Ammon's horn (tissue), 1 donor: ENCODE data around the gene ZSWIM6.
"Not testable (repeated sequence)": the region's sequence is repeated elsewhere in the genome, so short reads cannot be mapped to it uniquely, and the experiment has no call there.

ENCODE experiments used
- DNase-seq: peaks from one replicate; pipeline ENCODE4 v3.0.0-alpha.2; 2016; ENCODE audit warnings: low spot score

ZSWIM6 gene

DNA sequence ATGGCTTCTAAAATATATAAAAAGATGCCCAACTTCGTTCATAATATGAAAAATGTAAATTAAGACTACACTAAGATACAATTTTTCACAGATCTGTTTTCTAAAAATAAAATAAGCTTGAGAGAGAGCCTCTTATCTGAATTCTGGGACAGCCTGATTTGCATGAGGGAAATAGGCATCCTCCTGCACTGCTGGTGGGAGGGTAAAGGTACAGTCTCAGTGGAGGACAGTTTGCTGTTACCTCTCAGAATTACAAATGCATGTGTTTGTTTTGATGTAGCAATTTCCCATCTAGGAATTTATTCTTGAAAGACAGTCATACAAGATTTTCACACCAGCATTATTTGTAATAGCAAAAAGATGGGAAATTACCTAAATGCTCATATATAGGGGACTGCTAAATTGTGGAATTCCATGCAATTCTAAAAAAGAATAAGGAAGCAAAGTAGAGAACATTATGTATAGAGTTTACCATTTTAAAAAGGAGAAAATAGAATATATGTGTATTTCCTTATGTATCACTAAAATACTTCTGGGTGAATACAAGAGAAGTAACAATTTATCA, 75.7 kb downstream of the ZSWIM6 start:
- no peak for DNase-seq

GRCh38 chr5:61408476-61409168, 76.6 kb downstream of the ZSWIM6 start:
- peak; percentile 99 for DNase-seq

DNA sequence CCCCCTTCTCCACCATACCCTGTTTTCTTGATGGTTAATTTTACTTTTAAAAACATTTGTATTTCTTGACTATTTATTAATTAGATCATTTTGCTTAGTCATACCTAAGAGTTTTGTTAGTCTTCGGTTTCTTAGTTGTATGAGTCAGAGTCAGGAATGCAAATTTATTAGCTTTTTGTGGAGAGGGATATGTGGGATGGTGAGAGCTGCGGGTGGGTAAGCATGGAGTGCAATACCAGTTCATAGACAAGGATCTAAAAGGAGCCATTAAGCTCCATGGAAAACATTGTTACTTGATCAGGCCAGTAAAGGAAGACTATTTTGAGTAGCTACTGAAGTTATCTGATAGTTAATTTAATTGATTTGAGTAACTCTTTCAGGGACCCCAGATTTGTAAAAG, 77.5 kb downstream of the ZSWIM6 start:
- DNase-seq, result no peak

DNA sequence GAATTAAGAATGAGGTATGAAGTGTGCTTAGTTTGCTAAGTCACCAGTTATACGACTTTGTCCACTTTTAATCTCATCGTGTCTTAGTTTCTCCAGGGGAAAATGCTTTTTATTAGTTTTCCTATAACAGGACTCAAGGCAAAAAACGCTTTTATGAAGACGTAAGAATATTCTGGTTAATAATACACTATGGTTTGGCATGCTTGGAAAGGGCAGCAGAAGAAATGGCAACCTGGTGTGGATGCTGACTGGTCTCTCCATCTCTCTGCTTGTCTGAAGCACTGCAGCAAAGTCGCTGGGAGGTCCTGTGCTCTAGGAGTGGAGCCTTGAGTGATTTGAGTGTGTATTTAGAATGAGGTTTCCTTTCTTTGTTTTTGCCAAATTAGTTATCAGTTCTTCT, 78.8 kb downstream of the ZSWIM6 start:
- no peak for DNase-seq

DNA sequence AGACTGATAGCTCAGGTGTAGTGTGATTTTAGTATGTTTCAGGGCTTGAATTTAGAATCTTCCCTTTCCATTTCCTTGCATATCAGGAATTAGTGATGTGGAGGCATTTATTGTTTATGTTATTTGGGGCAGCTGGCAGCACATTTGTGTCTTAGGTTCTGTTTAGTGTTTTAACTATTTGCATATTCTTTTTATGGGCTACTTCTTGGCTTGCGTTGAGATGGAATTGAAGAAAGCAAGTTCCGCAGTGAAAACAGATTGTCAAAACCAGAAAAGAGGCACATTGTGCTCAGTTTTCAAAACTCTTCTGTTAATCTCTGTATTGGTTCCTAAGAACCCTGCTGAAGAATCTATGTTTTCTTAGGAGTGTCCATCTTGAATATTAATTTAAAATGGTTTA, 80.3 kb downstream of the ZSWIM6 start:
- no peak for DNase-seq

GRCh38 chr5:61413205-61413604, 81.1 kb downstream of the ZSWIM6 start:
- not testable (repeated sequence) for DNase-seq

- no peak for DNase-seq
These were observed 82.7 kb downstream of the ZSWIM6 start for GRCh38 chr5:61414806-61415205.

GRCh38 chr5:61416010-61416409, 84.0 kb downstream of the ZSWIM6 start:
- no peak for DNase-seq

DNA sequence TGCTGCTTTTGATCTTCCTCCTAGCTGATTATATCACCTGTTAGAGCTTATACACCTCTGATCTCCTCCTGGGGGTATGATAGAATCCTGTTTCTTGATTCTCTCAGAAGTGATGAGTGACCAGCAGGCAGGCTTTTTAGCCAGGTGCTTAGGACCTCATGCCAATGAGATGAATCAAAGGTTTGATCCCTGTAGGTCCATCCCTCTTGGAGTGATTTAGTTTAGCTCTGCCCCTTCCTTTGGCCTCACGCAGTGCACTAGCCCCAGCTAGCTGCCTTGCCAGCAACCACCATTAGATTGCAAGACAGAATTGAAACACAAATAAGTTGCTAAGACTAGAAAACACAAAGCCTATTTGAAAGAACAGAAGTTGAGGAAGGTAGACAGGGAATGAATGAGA, 84.4 kb downstream of the ZSWIM6 start:
- no peak for DNase-seq

GRCh38 chr5:61417340-61417739, 85.3 kb downstream of the ZSWIM6 start:
- DNase-seq, result no peak

GRCh38 chr5:61417851-61418250, 85.8 kb downstream of the ZSWIM6 start:
- no peak for DNase-seq

DNA sequence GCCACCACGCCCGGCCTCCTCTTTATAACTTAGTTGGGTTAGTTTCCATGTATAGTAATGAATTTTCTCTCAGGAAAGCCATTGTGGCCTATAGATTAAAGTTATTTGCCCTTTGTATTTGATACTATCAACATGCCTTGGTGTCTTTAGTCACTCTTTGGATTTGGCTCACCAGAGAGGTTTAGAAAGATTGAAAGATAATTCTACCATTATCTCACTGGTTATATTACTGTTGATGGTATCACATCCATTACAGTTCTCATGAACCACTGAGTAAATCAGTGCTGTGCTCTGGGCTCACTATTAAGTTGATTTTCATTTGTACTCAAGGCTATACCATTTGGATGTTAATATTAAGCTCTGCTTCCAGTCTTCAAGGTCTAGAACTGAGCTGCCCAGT, 87.0 kb downstream of the ZSWIM6 start:
- DNase-seq, result no peak

GRCh38 chr5:61420016-61420415, 88.0 kb downstream of the ZSWIM6 start:
- no peak for DNase-seq

DNA sequence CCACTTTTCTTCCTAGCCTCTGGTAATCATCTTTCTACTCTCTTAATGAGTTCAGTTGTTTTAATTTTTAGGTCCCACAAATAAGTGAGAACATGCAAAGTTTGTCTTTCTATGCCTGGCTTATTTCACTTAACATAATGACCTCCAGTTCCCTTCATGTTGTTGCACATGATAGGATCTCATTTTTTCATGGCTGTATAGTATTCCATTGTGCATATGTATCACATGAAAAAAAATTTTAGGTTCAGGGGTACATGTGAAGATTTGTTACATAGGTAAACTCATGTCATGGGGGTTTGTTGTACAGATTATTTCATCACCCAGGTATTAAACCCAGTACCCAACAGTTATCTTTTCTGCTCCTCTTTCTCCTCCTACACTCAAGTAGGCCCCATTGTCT, 89.2 kb downstream of the ZSWIM6 start:
- DNase-seq, result not testable (repeated sequence)

DNA sequence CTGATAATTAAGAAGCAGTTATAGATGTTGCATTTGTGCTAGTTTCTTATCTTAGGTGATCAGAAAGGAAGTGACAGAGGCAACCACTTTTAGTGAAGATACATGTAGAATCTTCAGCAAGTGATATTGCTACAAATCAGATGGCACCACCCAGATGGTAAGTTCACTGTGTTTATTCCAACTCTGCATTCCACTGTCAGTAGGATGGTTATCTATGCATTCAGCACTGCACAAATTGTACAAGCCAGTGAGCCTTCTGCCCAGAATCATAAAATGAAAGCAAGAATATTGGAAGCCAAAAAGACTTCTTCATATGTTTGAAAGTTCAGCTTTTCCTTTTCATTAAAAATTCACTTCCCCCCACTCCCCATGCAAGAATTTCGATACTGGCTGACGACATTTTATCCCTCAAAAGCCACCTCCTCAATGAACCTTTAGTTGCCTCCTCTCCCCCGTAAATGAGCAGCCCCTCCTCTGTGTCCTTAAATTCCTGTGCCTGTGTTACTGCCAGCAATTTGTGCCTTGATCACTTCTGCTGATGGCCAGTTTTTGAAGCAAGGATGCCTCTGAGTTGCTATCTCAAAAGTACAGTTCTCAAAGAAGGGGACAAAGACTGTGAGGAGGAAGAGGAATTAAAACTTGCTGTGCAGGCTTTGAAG, 91.6 kb downstream of the ZSWIM6 start:
- DNase-seq, result peak; percentile 36

DNA sequence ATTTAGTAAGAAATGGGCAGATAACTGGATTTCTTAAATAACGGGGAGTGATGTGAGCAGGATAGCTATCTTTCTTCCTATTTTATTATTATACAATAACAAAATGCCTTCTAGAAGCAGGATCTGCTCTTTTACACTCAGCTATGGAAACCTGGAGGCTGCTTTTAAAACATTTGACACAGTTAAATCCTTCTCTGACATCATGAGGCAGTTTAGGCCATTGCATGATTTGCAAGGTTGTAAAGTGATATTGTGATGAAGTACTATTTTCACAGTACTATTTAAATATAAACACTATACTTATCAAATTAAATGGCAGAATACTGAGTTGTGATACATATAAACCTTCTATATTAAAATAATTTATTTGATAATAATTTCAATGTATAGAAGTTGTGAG, 93.9 kb downstream of the ZSWIM6 start:
- no peak for DNase-seq

DNA sequence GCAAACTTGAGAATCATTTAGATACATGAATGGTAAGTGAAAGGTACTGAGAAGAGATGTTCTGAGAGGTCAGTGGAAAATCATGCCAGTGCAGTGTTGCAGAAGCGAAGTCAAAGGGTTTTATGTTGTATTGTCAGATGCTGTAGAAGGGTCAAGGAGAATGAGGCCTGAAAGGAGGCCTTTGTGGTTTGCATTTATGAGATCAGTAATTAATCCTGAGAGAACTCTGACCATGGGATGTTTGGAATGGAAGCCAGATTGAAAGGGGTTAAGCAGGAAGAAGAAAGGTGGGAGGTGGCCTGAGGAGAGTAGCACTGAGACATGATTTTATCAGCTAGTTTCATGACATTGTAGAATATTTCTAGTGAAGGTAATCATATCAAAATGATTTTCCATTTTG, 97.8 kb downstream of the ZSWIM6 start:
- no peak for DNase-seq

GRCh38 chr5:61431923-61432620, 100.0 kb downstream of the ZSWIM6 start:
- DNase-seq, result peak; percentile 72

- DNase-seq, result no peak
These were observed 103.3 kb downstream of the ZSWIM6 start for GRCh38 chr5:61435368-61435767.

- DNase-seq, result no peak
These were observed 106.4 kb downstream of the ZSWIM6 start for GRCh38 chr5:61438298-61438970.

- DNase-seq, result no peak
These were observed 108.0 kb downstream of the ZSWIM6 start for GRCh38 chr5:61440086-61440485.

DNA sequence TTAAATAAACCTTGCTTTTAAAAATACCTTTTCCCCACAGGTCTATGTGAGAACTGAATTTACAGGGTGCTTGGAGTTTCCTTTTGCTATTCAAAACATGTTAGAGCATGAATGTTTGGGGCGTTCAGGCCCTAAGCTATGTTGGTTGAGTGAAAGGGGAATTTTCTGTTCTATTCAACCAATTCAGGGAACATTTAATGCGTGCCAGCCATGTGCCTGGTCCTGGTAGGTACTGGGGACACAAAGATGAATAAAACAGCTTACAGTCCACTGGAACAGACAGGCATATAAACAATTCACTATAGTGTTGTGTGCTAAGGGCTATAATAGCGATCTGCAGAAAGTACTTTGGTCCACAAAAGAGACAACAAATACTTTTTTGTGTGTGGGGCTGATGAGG, 108.5 kb downstream of the ZSWIM6 start:
- peak; percentile 61 for DNase-seq
